ENCODE results near the gene OR51M1.

GRCh38 chr11:5383576-5383975 lies at the start of gene OR51M1:
- TF ChIP-seq POLR2AphosphoS5 (IDR thresholded peaks at IDR 0.05; ENCODE audit: low read depth, low read length): no peak
- TF ChIP-seq CTCF (IDR thresholded peaks at IDR 0.05): no peak
- no peak for TF ChIP-seq SIN3A (IDR thresholded peaks at IDR 0.05; ENCODE audit: borderline replicate concordance, insufficient read depth, low read depth, low read length)
- no peak for TF ChIP-seq REST (IDR thresholded peaks at IDR 0.05; ENCODE audit: insufficient read depth in 1 of 2, low read depth in 2 of 2, low read length in 1 of 2)
- no peak for TF ChIP-seq TCF7L2 (IDR thresholded peaks at IDR 0.05; ENCODE audit: low read depth, low read length)

Data from Panc1 (cell line).